GM12891 (cell line): ENCODE data around the gene PPP2R1B.

Experiments
- DNase-seq: peaks from one replicate; pipeline ENCODE4 v3.0.0; 2011; ENCODE audit warnings: low spot score; ENCODE audit not compliant: insufficient read length
- FAIRE-seq: peaks from 2 replicates; lab custom pipeline; 2011; peaks lifted over from hg19 to GRCh38; lab: Jason Lieb, UNC
- PAX5 ChIP-seq: IDR thresholded peaks from 2 replicates; pipeline ENCODE4 v1.6.1; 2011; ENCODE audit warnings: low read length, moderate library complexity, mild to moderate bottlenecking; ENCODE audit not compliant: insufficient read depth, severe bottlenecking
- POLR2A ChIP-seq: IDR thresholded peaks from 2 replicates; pipeline ENCODE4 v1.6.1; 2011; ENCODE audit warnings: low read depth, low read length, control low read depth
- POLR2AphosphoS5 ChIP-seq: IDR thresholded peaks from 2 replicates; pipeline ENCODE4 v1.6.1; 2011; ENCODE audit warnings: low read depth, low read length, control low read depth
- POU2F2 ChIP-seq: IDR thresholded peaks from 2 replicates; pipeline ENCODE4 v1.6.1; 2011; ENCODE audit warnings: low read depth, mild to moderate bottlenecking, control low read depth, low read length, moderate library complexity
- SPI1 ChIP-seq: IDR thresholded peaks from 2 replicates; pipeline ENCODE4 v1.6.1; 2011; ENCODE audit warnings: low read depth, low read length, control low read depth
- TAF1 ChIP-seq: IDR thresholded peaks from 2 replicates; pipeline ENCODE4 v1.6.1; 2011; ENCODE audit warnings: low read depth, low read length, control low read depth

PPP2R1B gene

DNA sequence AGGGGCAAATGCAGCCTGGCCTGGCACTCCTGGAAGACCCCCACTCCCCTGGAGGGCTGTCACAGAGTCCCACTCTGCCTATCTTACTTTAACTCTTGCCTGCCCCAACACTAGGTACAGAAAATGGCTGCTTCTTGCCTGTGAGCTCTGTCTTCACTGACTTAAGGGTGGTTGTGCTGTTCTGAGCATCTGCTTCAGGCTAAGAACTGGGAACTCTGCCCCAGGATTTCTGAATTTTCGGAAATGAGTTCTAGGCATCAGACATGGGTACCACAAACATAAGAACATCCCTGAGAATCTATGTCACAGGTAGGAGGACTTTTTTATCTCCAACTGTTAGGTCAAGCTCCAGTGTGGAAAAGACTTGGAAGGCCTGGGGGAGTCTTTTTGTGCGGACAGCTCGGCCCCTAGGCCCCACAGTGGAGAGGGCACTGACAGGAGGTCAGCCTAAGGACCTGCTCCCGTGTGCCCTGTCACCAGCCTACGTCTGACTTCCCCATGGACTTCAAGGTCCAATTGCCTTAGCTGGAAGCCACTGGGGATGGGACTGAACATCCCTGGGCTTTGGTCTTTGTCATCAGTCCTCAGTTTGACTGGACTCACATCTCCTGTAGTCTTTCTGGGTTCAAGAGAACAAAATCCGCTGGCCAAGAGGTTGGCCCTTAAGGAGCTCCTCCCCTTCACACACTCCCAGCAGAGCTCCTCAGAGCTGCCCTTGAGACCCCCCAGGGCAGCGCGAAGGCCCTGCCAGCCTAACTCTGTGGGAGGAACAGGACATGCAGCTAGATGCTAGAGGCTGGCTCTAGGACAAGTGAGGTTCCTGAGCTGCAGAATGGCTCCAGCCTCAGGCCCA lies 31.9 kb downstream of the PPP2R1B start:
- DNase-seq (no peak), FAIRE-seq (no peak)
- TF ChIP-seq POLR2AphosphoS5 (no peak), POU2F2 (no peak), TAF1 (no peak), PAX5 (no peak), POLR2A (no peak), SPI1 (no peak)

- FAIRE-seq (no peak), DNase-seq (no peak)
- TF ChIP-seq TAF1 = no peak
- no peak for TF ChIP-seq POLR2A
- no peak for TF ChIP-seq SPI1
- no peak for TF ChIP-seq POLR2AphosphoS5
- no peak; the same call in 1 of the 2 replicates for TF ChIP-seq POU2F2
- no peak for TF ChIP-seq PAX5
Observed at GRCh38 chr11:111733611-111734088, 32.5 kb downstream of the PPP2R1B start.

DNA sequence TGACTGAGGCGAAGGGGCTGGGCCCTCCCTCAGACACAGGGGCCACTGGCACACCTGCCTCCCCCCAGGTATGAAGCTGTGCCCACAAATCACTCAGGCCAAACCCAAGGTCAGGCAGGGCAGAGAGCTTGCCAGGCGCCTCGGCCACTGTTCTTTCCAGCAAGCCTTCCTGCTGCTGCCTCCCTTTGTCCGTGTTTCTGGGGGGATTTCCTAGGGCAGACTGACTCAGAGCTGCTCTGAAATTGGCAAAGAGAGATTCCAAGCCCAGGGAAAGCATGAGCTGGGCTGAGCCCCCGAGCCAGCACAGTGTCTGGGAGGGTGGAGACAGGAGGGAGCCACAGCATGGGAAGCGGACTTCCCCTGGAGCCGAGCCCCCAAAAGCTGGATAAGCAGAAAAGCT lies 33.2 kb downstream of the PPP2R1B start:
- DNase-seq (no peak), FAIRE-seq (no peak)
- no peak for TF ChIP-seq POLR2AphosphoS5
- TF ChIP-seq POU2F2 = no peak
- TF ChIP-seq TAF1 = no peak
- no peak for TF ChIP-seq PAX5
- no peak for TF ChIP-seq POLR2A
- TF ChIP-seq SPI1 = no peak

GRCh38 chr11:111731821-111732220 lies 34.4 kb downstream of the PPP2R1B start:
- FAIRE-seq (no peak), DNase-seq (no peak)
- TF ChIP-seq TAF1 = no peak
- no peak for TF ChIP-seq POLR2AphosphoS5
- no peak for TF ChIP-seq POU2F2
- no peak for TF ChIP-seq POLR2A
- TF ChIP-seq SPI1 = no peak
- no peak for TF ChIP-seq PAX5

- no peak for FAIRE-seq
- DNase-seq = no peak
- TF ChIP-seq PAX5 (no peak), POU2F2 (no peak)
Observed at GRCh38 chr11:111730871-111731591, 35.2 kb downstream of the PPP2R1B start.

DNA sequence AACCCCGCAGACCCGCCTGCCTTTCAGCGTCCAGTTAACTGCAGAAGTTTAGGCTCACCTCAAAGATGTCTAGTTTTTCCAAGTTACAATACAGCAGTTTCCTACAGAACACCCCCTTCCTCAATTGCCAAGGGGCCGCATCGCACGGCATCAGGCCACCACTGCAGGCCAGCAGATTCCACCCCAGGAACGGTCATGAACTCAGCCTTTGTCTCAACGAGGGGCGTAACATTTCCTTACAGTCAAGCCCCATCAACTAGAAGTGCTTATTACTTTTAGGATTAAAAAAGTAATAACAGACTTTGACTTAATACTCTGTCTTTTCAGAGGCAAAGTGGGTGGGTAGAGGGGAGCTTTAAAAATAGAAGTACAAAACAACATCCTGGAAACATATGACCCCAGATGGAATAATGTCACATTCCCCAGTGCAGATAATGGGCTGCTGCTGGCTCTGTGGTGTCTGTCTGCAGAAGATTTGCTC lies 36.3 kb downstream of the PPP2R1B start:
- FAIRE-seq = no peak
- TF ChIP-seq TAF1 (no peak), POU2F2 (no peak)

DNA sequence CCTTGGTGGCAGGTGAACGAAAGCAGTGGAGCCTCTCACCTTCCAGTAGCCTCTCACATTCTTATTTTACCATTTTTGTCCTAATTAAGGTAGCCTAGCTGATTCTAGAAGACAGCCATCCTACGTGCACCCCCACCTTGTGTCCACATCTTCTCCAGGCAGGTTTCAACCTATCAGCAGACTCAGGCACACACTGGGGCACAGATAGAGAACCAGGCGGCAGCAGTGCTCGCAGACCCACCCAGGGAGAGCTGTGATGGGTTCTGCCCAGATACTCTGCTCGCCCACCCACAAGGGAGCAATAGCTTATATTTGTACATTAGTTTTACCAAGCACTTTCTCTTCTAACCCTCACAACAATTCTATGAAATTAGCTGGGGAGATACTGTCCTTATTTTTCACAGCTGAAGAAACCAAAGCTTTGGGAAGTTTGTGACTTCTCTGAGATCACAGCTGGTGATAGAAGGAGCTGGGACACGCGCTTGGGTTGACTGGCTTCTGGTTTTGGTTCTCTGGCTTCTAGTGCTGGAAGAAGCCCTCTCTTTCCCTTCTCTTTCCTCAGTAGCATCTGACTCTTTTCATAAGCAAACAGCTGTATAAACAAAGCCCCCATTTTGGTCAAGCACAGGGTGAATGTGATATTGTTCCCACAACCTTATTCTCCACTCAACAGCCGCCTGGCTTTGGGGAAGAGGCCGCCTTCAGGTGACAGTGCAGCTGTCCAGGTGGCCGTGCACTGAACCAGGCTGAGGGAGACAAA lies 36.9 kb downstream of the PPP2R1B start:
- FAIRE-seq (no peak), DNase-seq (no peak)
- no peak for TF ChIP-seq POLR2AphosphoS5
- no peak for TF ChIP-seq TAF1
- no peak for TF ChIP-seq POLR2A
- no peak for TF ChIP-seq SPI1
- TF ChIP-seq PAX5 = no peak
- TF ChIP-seq POU2F2 = no peak

More for the DNA sequence above, 36.3 kb downstream of the PPP2R1B start:
- DNase-seq = no peak

DNA sequence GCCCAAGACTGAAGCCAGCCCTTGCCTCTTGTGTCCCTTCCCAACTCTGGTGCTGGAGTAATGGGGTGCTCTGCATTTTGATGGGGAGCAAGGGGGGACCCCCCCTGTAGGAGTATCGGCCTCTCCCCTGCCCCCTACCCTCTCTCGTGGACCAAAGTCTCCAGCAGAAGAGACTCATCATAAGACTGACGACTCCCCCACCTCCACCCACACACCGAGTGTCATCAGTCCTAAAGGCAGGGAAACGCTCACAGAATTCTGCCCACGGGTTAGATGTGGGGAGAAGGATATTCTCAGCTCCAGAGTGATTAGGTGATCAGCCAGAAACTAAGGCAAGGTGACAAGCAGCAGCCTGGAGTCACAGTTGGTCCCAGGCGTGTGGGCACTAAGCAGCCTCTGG lies 38.8 kb downstream of the PPP2R1B start:
- no peak for DNase-seq
- FAIRE-seq = no peak
- TF ChIP-seq SPI1 (no peak), POLR2A (no peak), POLR2AphosphoS5 (no peak), POU2F2 (no peak), PAX5 (no peak), TAF1 (no peak)

- DNase-seq (no peak), FAIRE-seq (no peak)
- TF ChIP-seq TAF1 (no peak), POU2F2 (no peak), POLR2AphosphoS5 (no peak), SPI1 (no peak), PAX5 (no peak), POLR2A (no peak)
Observed at GRCh38 chr11:111726301-111726713, 39.9 kb downstream of the PPP2R1B start.
